ENCODE measurements around the gene RBL1. TPM values are rescaled to one million over a fixed set of nuclear protein-coding genes. Genes with fewer than 3 reads are reported as not detected.
"Not testable (repeated sequence)": the region's sequence is repeated elsewhere in the genome, so short reads cannot be mapped to it uniquely, and the experiment has no call there.

Gene RBL1
- total RNA-seq, 3 donors from 2014 or later (not counting 1 experiment from before 2014, with no cell fraction given) = 21.0 to 28.4 (median 22.2) TPM

DNA sequence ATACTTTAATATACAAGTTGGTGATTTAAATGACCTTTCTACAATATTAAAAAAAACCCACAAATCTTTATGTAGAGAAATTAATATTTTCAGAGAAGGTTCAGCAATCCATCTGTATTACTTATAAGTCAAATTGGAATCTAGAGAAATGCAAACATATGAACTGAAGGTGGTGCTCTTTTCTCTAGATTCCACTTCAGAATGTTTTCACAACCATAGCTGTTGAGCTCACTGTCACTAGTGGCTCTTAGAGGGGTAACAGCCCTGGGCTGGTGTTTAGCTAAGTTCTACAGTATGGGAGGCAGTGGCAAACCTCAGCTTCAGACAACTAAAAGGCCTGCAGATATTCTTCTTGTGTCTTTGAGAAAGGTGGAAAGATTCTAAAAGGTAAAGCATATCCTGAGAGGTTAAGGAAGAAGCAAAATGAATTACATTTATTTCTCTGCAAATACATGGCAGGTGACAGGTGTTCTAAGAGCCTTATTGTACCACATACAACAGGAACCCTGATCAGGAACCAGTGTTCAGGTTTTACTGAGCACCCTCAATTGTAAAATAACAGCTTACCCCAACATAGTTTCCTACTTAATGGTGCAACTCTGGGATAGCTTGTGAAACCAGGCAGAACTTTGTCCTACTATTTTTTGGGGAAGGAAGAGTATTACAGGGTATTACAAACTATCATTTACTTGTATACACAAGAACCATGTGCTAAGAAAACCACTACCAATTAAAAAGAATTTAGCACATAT is 87.7 kb downstream of the RBL1 start:
- Mint-ChIP-seq H3K4me1 (peaks cover 8 to 9% of the 10 kb centered on the region in 2 donors), H3K27ac (peak overlapping the region; percentile 82 to 83), H3K36me3 (no peaks in the 10 kb centered on the region), H3K4me3 (no peak overlapping the region), H3K27me3 (ENCODE audit: low read depth in 2 of 2) (no peaks in the 10 kb centered on the region), H3K9me3 (no peaks in the 10 kb centered on the region)
- Histone ChIP-seq H3K27me3 (ENCODE audit: control insufficient read depth, insufficient read depth, low read length) (no peaks in the 10 kb centered on the region), H3K9me3 (ENCODE audit: control insufficient read depth, insufficient read depth, low read length) (no peaks in the 10 kb centered on the region), H3K4me3 (ENCODE audit: low read length) (no peak overlapping the region), H3K4me1 (ENCODE audit: control insufficient read depth, insufficient read depth, low read length) (peaks cover 11% of the 10 kb centered on the region), H3K36me3 (ENCODE audit: control insufficient read depth, insufficient read depth, low read length) (peaks cover 5% of the 10 kb centered on the region), H3K27ac (ENCODE audit: low read length) (peak overlapping the region; percentile 40)
- ATAC-seq (peak; percentile 97 to 99 (median 99)), DNase-seq (peak; percentile 22 to 80)
- TF ChIP-seq, protein P1, sequence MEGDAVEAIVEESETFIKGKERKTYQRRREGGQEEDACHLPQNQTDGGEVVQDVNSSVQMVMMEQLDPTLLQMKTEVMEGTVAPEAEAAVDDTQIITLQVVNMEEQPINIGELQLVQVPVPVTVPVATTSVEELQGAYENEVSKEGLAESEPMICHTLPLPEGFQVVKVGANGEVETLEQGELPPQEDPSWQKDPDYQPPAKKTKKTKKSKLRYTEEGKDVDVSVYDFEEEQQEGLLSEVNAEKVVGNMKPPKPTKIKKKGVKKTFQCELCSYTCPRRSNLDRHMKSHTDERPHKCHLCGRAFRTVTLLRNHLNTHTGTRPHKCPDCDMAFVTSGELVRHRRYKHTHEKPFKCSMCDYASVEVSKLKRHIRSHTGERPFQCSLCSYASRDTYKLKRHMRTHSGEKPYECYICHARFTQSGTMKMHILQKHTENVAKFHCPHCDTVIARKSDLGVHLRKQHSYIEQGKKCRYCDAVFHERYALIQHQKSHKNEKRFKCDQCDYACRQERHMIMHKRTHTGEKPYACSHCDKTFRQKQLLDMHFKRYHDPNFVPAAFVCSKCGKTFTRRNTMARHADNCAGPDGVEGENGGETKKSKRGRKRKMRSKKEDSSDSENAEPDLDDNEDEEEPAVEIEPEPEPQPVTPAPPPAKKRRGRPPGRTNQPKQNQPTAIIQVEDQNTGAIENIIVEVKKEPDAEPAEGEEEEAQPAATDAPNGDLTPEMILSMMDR (IDR thresholded peaks at IDR 0.05) = peak; percentile 63
- intact Hi-C loops (cut with micrococcal nuclease) = loop anchor here (1.0 to 5.0 kb wide), 3 partner anchors 73 to 524 kb away; partner anchors contain the start of gene RBL1

DNA sequence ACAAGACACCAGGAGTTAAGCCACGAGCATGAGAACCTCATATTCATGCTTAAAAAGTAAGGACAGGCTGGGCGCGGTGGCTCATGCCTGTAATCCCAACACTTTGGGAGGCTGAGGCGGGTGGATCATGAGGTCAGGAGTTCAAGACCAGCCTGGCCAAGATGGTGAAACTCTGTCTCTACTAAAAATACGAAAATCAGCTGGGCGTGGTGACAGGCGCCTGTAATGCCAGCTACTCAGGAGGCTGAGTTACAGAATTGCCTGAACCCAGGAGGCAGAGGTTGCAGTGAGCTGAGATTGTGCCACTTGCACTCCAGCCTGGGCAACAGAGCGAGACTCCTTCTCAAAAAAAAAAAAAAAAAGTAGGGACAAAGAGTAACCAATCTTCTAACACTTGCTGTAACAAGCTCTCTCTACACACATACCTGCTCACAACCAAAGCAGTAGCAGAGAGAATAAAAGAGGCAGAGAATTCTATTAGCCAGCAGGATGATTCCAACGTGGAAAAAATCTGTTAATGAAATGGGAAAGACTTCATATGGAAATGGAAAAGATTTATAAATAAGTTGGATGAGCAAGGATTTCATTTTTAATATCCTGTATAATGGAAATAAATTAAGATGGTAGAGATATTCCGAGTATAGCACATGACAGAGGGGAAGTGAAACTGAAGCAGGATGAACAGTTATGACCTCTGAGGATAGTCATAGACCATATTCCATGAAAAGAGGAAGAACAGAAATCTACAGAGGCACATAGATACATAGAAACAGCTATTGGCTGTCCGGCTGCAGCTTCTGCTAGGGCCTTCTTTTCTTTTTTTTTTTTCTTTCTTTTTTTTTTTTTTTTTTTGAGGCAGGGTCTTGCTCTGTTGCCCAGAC is 90.5 kb downstream of the RBL1 start:
- 81% methylated on average over 9 of the region's 11 CpGs for WGBS (ENCODE audit: insufficient coverage)
- not testable (repeated sequence) for ATAC-seq; H3K4me3 ChIP-seq (ENCODE audit: low read length); H3K9me3 Mint-ChIP-seq; H3K36me3 ChIP-seq (ENCODE audit: control insufficient read depth, insufficient read depth, low read length); H3K4me3 Mint-ChIP-seq; DNase-seq; H3K36me3 Mint-ChIP-seq; H3K4me1 Mint-ChIP-seq; H3K27me3 Mint-ChIP-seq (ENCODE audit: low read depth in 2 of 2); H3K9me3 ChIP-seq (ENCODE audit: control insufficient read depth, insufficient read depth, low read length); H3K27me3 ChIP-seq (ENCODE audit: control insufficient read depth, insufficient read depth, low read length)
- Histone ChIP-seq H3K4me1 (ENCODE audit: control insufficient read depth, insufficient read depth, low read length) (peaks cover 11% of the 10 kb centered on the region), H3K27ac (ENCODE audit: low read length) (peak overlapping the region; percentile 45)
- intact Hi-C loops (cut with micrococcal nuclease) = loop anchor here (5.0 kb wide), 2 partner anchors 92 to 527 kb away; partner anchors contain the start of gene RBL1
- peak overlapping the region in 1 of 2 donors; percentile 56 for H3K27ac Mint-ChIP-seq

DNA sequence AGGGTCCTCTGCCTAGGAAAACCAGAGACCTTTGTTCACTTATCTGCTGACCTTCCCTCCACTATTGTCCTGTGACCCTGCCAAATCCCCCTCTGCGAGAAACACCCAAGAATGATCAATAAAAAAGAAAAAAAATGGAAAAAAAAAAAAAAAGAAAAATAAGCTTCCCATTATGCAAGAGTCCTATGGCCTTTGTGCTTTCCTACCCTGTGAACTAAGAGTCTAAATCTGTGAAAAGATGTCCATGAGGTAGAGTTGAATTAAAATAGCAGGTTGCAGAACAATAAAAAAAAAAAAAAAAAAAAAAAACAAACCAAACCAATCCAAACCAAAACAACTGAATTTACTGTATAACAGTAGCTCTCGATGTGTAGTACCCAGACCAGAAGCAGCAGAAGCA is 94.2 kb downstream of the RBL1 start:
- H3K27ac ChIP-seq (ENCODE audit: low read length); H3K9me3 ChIP-seq (ENCODE audit: control insufficient read depth, insufficient read depth, low read length); H3K4me1 Mint-ChIP-seq; H3K9me3 Mint-ChIP-seq; ATAC-seq; H3K36me3 Mint-ChIP-seq; H3K4me1 ChIP-seq (ENCODE audit: control insufficient read depth, insufficient read depth, low read length); H3K4me3 Mint-ChIP-seq; H3K27me3 Mint-ChIP-seq (ENCODE audit: low read depth in 2 of 2); DNase-seq; H3K27me3 ChIP-seq (ENCODE audit: control insufficient read depth, insufficient read depth, low read length); H3K4me3 ChIP-seq (ENCODE audit: low read length); H3K27ac Mint-ChIP-seq; intact Hi-C loops (cut with micrococcal nuclease): not testable (repeated sequence)
- WGBS (ENCODE audit: insufficient coverage) = 93% methylated on average over 1 of the region's 2 CpGs
- peaks cover 13% of the 10 kb centered on the region for H3K36me3 ChIP-seq (ENCODE audit: control insufficient read depth, insufficient read depth, low read length)

DNA sequence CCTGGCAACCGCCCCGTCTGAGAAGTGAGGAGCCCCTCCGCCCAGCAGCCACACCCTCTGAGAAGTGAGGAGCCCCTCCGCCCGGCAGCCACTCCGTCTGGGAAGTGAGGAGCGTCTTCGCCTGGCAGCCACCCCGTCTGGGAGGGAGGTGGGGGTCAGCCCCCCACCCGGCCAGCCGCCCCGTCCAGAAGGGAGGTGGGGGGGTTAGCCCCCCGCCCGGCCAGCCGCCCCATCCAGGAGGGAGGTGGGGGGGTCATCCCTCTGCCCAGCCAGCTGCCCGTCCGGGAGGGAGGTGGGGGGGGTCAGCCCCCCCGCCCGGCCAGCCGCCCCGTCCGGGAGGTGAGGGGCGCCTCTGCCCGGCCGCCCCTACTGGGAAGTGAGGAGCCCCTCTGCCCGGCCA is 95.6 kb downstream of the RBL1 start:
- H3K27ac Mint-ChIP-seq; H3K9me3 Mint-ChIP-seq; H3K4me3 ChIP-seq (ENCODE audit: low read length); H3K9me3 ChIP-seq (ENCODE audit: control insufficient read depth, insufficient read depth, low read length); DNase-seq; H3K4me1 ChIP-seq (ENCODE audit: control insufficient read depth, insufficient read depth, low read length); H3K27me3 ChIP-seq (ENCODE audit: control insufficient read depth, insufficient read depth, low read length); H3K27me3 Mint-ChIP-seq (ENCODE audit: low read depth in 2 of 2); H3K27ac ChIP-seq (ENCODE audit: low read length); H3K4me1 Mint-ChIP-seq; H3K4me3 Mint-ChIP-seq; intact Hi-C loops (cut with micrococcal nuclease); H3K36me3 Mint-ChIP-seq; ATAC-seq: not testable (repeated sequence)
- no CpG with 5 or more reads among the region's 26 CpGs for whole genome bisulfite sequencing (ENCODE audit: insufficient coverage)
- peaks cover 14% of the 10 kb centered on the region for H3K36me3 ChIP-seq (ENCODE audit: control insufficient read depth, insufficient read depth, low read length)
